GM23248 (cell line): ENCODE data around the gene TNKS1BP1. TPM values are rescaled to one million over a fixed set of nuclear protein-coding genes. Genes with fewer than 3 reads are reported as not detected.

Experiments used
- DNase-seq: peaks from one replicate; pipeline ENCODE4 v3.0.0-alpha.2; 2015
- H2AFZ ChIP-seq: fragments of 200-600 bp; sonication (generic); 2 replicates; pipeline ENCODE4 v1.6.1; 2016; ENCODE audit warnings: antibody characterized with exemption
- H3F3A ChIP-seq: fragments of 200-600 bp; sonication (generic); 2 replicates; pipeline ENCODE4 v1.6.1; 2016; ENCODE audit warnings: mild to moderate bottlenecking, antibody characterized with exemption, mixed run types; ENCODE audit not compliant: insufficient read depth
- H3K27ac ChIP-seq: fragments of 200-600 bp; sonication (generic); 2 replicates; pipeline ENCODE4 v1.5.1; 2016; ENCODE audit warnings: mild to moderate bottlenecking
- H3K27me3 ChIP-seq: fragments of 200-600 bp; sonication (generic); replicated peaks from 2 replicates; pipeline ENCODE4 v1.6.1; 2016; ENCODE audit warnings: mild to moderate bottlenecking; ENCODE audit not compliant: insufficient read depth
- H3K36me3 ChIP-seq: fragments of 200-600 bp; sonication (generic); 2 replicates; pipeline ENCODE4 v1.6.1; 2016; ENCODE audit warnings: low read depth, mild to moderate bottlenecking
- H3K4me1 ChIP-seq: fragments of 200-600 bp; sonication (generic); 2 replicates; pipeline ENCODE4 v1.6.1; 2016; ENCODE audit warnings: mild to moderate bottlenecking; ENCODE audit not compliant: insufficient read depth
- H3K4me2 ChIP-seq: fragments of 200-600 bp; sonication (generic); one replicate; pipeline ENCODE4 v1.6.1; 2016; ENCODE audit warnings: mild to moderate bottlenecking; ENCODE audit not compliant: unreplicated experiment
- H3K4me3 ChIP-seq: fragments of 200-600 bp; sonication (generic); 2 replicates; pipeline ENCODE4 v1.5.1; 2016; ENCODE audit warnings: mild to moderate bottlenecking
- H3K79me2 ChIP-seq: fragments of 200-600 bp; sonication (generic); 2 replicates; pipeline ENCODE4 v1.6.1; 2016; ENCODE audit warnings: mild to moderate bottlenecking; ENCODE audit not compliant: insufficient read depth
- H3K9ac ChIP-seq: fragments of 200-600 bp; sonication (generic); 2 replicates; pipeline ENCODE4 v1.6.1; 2016; ENCODE audit warnings: mild to moderate bottlenecking
- H3K9me2 ChIP-seq: fragments of 200-600 bp; sonication (generic); 2 replicates; pipeline ENCODE4 v1.6.1; 2016; ENCODE audit warnings: mixed run types, mild to moderate bottlenecking, moderate library complexity; ENCODE audit not compliant: insufficient read depth
- H3K9me3 ChIP-seq: fragments of 200-600 bp; sonication (generic); one replicate; pipeline ENCODE4 v1.6.1; 2017; ENCODE audit warnings: low read depth
- H4K20me1 ChIP-seq: fragments of 200-600 bp; sonication (generic); 2 replicates; pipeline ENCODE4 v1.6.0; 2016; ENCODE audit not compliant: insufficient read depth
- EZH2 ChIP-seq: fragments of 200-600 bp; sonication (generic); IDR thresholded peaks from 2 replicates; pipeline ENCODE4 v1.6.1; 2018; ENCODE audit warnings: antibody characterized with exemption, mild to moderate bottlenecking; ENCODE audit not compliant: insufficient read depth, poor library complexity, severe bottlenecking
- EZH2phosphoT487 ChIP-seq: fragments of 200-600 bp; sonication (generic); IDR thresholded peaks from 2 replicates; pipeline ENCODE4 v1.6.1; 2018; ENCODE audit warnings: antibody characterized with exemption, moderate library complexity, mild to moderate bottlenecking, low read depth; ENCODE audit not compliant: insufficient read depth
- WGBS, 2 experiments: methylation state at CpG; one replicate each; pipeline ENCODE4 v1.1.6; 2015 to 2017; ENCODE audit warnings: low lambda C conversion rate in 2 of 2, low coverage in 1 of 2; ENCODE audit errors: missing lambda C conversion rate in 2 of 2; 5-methylcytosine and 5-hydroxymethylcytosine counted together
- in situ Hi-C: fragments of 300-500 bp; cut with MboI; formaldehyde crosslinking; loops from 2 replicates; pipeline ENCODE4 v1.15.0; 2020
- polyA plus RNA-seq: library from polyadenylated mRNA; unstranded; fragments of >200 nt; fragmentation: Nextera tagmentation; extraction: Ambion mirVana; gene quantifications from 2 replicates; pipeline ENCODE4 v1.2.1, GENCODE V29; 2016
- total RNA-seq: library from RNA; depleted of rRNA; stranded (reverse); fragments of >200 nt; shearing (Covaris generic); gene quantifications from 2 replicates; pipeline ENCODE4 v1.2.3, GENCODE V29; 2014; rRNA removed

The TNKS1BP1 gene, protein sequence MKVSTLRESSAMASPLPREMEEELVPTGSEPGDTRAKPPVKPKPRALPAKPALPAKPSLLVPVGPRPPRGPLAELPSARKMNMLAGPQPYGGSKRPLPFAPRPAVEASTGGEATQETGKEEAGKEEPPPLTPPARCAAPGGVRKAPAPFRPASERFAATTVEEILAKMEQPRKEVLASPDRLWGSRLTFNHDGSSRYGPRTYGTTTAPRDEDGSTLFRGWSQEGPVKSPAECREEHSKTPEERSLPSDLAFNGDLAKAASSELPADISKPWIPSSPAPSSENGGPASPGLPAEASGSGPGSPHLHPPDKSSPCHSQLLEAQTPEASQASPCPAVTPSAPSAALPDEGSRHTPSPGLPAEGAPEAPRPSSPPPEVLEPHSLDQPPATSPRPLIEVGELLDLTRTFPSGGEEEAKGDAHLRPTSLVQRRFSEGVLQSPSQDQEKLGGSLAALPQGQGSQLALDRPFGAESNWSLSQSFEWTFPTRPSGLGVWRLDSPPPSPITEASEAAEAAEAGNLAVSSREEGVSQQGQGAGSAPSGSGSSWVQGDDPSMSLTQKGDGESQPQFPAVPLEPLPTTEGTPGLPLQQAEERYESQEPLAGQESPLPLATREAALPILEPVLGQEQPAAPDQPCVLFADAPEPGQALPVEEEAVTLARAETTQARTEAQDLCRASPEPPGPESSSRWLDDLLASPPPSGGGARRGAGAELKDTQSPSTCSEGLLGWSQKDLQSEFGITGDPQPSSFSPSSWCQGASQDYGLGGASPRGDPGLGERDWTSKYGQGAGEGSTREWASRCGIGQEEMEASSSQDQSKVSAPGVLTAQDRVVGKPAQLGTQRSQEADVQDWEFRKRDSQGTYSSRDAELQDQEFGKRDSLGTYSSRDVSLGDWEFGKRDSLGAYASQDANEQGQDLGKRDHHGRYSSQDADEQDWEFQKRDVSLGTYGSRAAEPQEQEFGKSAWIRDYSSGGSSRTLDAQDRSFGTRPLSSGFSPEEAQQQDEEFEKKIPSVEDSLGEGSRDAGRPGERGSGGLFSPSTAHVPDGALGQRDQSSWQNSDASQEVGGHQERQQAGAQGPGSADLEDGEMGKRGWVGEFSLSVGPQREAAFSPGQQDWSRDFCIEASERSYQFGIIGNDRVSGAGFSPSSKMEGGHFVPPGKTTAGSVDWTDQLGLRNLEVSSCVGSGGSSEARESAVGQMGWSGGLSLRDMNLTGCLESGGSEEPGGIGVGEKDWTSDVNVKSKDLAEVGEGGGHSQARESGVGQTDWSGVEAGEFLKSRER (N-terminal part only)
- total RNA-seq: 89.7 and 92.1 TPM in 2 replicates
- 88.2 and 88.8 TPM in 2 replicates for polyA plus RNA-seq

- H3F3A ChIP-seq: peaks cover 61% of the 10 kb centered on the region
- DNase-seq: peak; percentile 99
- H3K27me3 ChIP-seq: no peaks in the 10 kb centered on the region
- peaks cover 25% of the 10 kb centered on the region; the same call in 1 of the 2 replicates for H3K36me3 ChIP-seq
- peak within 1 kb of the TSS; percentile 89 for H3K4me2 ChIP-seq
- WGBS, 2 experiments: 0 to 2% methylated on average over 45 to 61 of the region's 61 CpGs
- peak within 1 kb of the TSS; percentile 96 for H3K9ac ChIP-seq
- no peaks in the 10 kb centered on the region for H3K9me2 ChIP-seq
- peak within 1 kb of the TSS; percentile 89 for H3K4me3 ChIP-seq
- peaks cover 32% of the 10 kb centered on the region for H3K4me1 ChIP-seq
- H3K27ac ChIP-seq: peak within 1 kb of the TSS; percentile 99
- H3K9me3 ChIP-seq: no peaks in the 10 kb centered on the region
- H4K20me1 ChIP-seq: 0 out of 2 replicates have a peak, but pooled peaks cover 3% of the 10 kb centered on the region
- peak within 1 kb of the TSS; percentile 73 for H2AFZ ChIP-seq
- in situ Hi-C loops: no loop called here
- H3K79me2 ChIP-seq: peaks cover 46% of the 10 kb centered on the region
- TF ChIP-seq EZH2phosphoT487 (no peak), EZH2 (no peak)
These were observed at the start of gene TNKS1BP1 for GRCh38 chr11:57324886-57325734. Gene TNKS1BP1 (minus strand): TSS chr11:57324952. CDS start chr11:57321885, 3,067 bp downstream.

- H2AFZ ChIP-seq: no peak overlapping the region
- no peak overlapping the region for H3K4me3 ChIP-seq
- H3K27me3 ChIP-seq: no peaks in the 10 kb centered on the region
- no peak overlapping the region for H3K4me2 ChIP-seq
- WGBS, 2 experiments: 62 to 83% methylated on average over 3 of the region's 3 CpGs
- H3F3A ChIP-seq: no peaks in the 10 kb centered on the region
- H3K9me2 ChIP-seq: no peaks in the 10 kb centered on the region
- no peak for DNase-seq
- no peak for TF ChIP-seq EZH2phosphoT487
- no peak for TF ChIP-seq EZH2
- H3K36me3 ChIP-seq: no peaks in the 10 kb centered on the region
- H3K9me3 ChIP-seq: no peaks in the 10 kb centered on the region
- H3K4me1 ChIP-seq: peaks cover 7% of the 10 kb centered on the region; the same call in 1 of the 2 replicates
- in situ Hi-C loops: no loop called here
- H4K20me1 ChIP-seq: no peaks in the 10 kb centered on the region
- no peak overlapping the region for H3K27ac ChIP-seq
- no peak overlapping the region for H3K9ac ChIP-seq
- H3K79me2 ChIP-seq: no peaks in the 10 kb centered on the region
These were observed 48.4 kb upstream of the TNKS1BP1 start for GRCh38 chr11:57373146-57373545.

- in situ Hi-C loops: no loop called here
- no peaks in the 10 kb centered on the region for H4K20me1 ChIP-seq
- DNase-seq: no peak
- no peak overlapping the region for H3K4me2 ChIP-seq
- no peaks in the 10 kb centered on the region for H3K9me3 ChIP-seq
- no peak overlapping the region for H3K9ac ChIP-seq
- H3K27ac ChIP-seq: no peak overlapping the region
- no peaks in the 10 kb centered on the region for H3K9me2 ChIP-seq
- no peak overlapping the region for H3K4me3 ChIP-seq
- H3F3A ChIP-seq: no peaks in the 10 kb centered on the region
- H3K4me1 ChIP-seq: peaks cover 7% of the 10 kb centered on the region; the same call in 1 of the 2 replicates
- H3K27me3 ChIP-seq: no peaks in the 10 kb centered on the region
- H3K36me3 ChIP-seq: no peaks in the 10 kb centered on the region
- no peaks in the 10 kb centered on the region for H3K79me2 ChIP-seq
- TF ChIP-seq EZH2 (no peak), EZH2phosphoT487 (no peak)
- peak overlapping the region; percentile 25; the same call in 1 of the 2 replicates for H2AFZ ChIP-seq
These were observed 46.2 kb upstream of the TNKS1BP1 start for GRCh38 chr11:57370941-57371340.
